Measurements from ENCODE around the gene TENM3.

- TF ChIP-seq CTCF (IDR thresholded peaks at IDR 0.05; ENCODE audit: low read depth, low read length) (no peak), EZH2phosphoT487 (IDR thresholded peaks at IDR 0.05; ENCODE audit: low read depth) (no peak)
These were observed 156.9 kb downstream of the TENM3 start for GRCh38 chr4:182400081-182400480.
